GM12878 (cell line): ENCODE measurements around the gene ADSS2. TPM values are rescaled to one million over a fixed set of nuclear protein-coding genes. Genes with fewer than 3 reads are reported as not detected.

Experiments
- ATAC-seq: fragments of 200-7000 bp; cut with Tn5 transposase; 3 replicates; pipeline ENCODE4 v1.9.1; 2020; ENCODE audit warnings: mild to moderate bottlenecking, moderate library complexity
- BruUV-seq: library from RNA; stranded (reverse); fragments of 400-500 nt; replicated peaks from 2 replicates; lab custom pipeline; 2021; lab: Mats Ljungman, UMichigan
- CTCF ChIA-PET: fragments of 300-600 bp; sonication (Branson Sonifier 250); formaldehyde crosslinking; extraction: SDS; loops from one replicate; lab custom pipeline; 2021; ENCODE audit warnings: inconsistent platforms; lab: Yijun Ruan, JAX
- POLR2A ChIA-PET: fragments of 350-600 bp; formaldehyde crosslinking; extraction: SDS; loops from one replicate; lab custom pipeline; 2021; ENCODE audit warnings: inconsistent platforms; lab: Charles Lee
- RAD21 ChIA-PET: fragments of 300-600 bp; sonication (Branson Sonifier 250); formaldehyde crosslinking; loops from one replicate; lab custom pipeline; 2023; ENCODE audit warnings: antibody characterized with exemption; ENCODE audit not compliant: unreplicated experiment; lab: Charles Lee
- SMC1A ChIA-PET: fragments of 300-600 bp; sonication (Branson Sonifier 250); formaldehyde crosslinking; loops from one replicate; lab custom pipeline; 2023; ENCODE audit not compliant: unreplicated experiment, uncharacterized antibody; lab: Charles Lee
- DNase-seq: peaks from one replicate; pipeline ENCODE4 v3.0.0-alpha.2; 2011; ENCODE audit warnings: low read depth, low spot score
- FAIRE-seq: peaks from 3 replicates; lab custom pipeline; 2011; peaks lifted over from hg19 to GRCh38; lab: Jason Lieb, UNC
- H2AFZ ChIP-seq: 2 replicates; pipeline ENCODE4 v1.6.0; 2011; ENCODE audit warnings: low read depth, low read length, control low read depth; ENCODE audit not compliant: control insufficient read depth
- H3K27ac ChIP-seq: 2 replicates; pipeline ENCODE4 v1.5.1; 2011; ENCODE audit warnings: control low read depth; ENCODE audit not compliant: control insufficient read depth, insufficient read depth
- H3K27me3 ChIP-seq, 2 experiments: replicated peaks in 1 of 2; 2 replicates each; pipeline versions ENCODE4 v1.6.0 to v1.6.1; 2011; ENCODE audit warnings: low read length in 1 of 2; ENCODE audit not compliant: control insufficient read depth in 2 of 2, insufficient read depth in 2 of 2
- H3K36me3 ChIP-seq, 2 experiments: 2 replicates each; pipeline ENCODE4 v1.5.1; 2011; ENCODE audit warnings: low read length in 1 of 2; ENCODE audit not compliant: control insufficient read depth in 2 of 2, insufficient read depth in 2 of 2
- H3K4me1 ChIP-seq: 2 replicates; pipeline ENCODE4 v1.6.1; 2011; ENCODE audit warnings: mild to moderate bottlenecking, low read length, moderate library complexity, mixed read lengths; ENCODE audit not compliant: control insufficient read depth, insufficient read depth
- H3K4me2 ChIP-seq: 2 replicates; pipeline ENCODE4 v1.6.0; 2011; ENCODE audit warnings: control low read depth; ENCODE audit not compliant: control insufficient read depth, insufficient read depth
- H3K4me3 ChIP-seq: fragments of 200-600 bp; sonication (generic); 2 replicates; pipeline ENCODE4 v1.5.1; 2016
- H3K79me2 ChIP-seq: 2 replicates; pipeline ENCODE4 v1.6.0; 2011; ENCODE audit warnings: low read length; ENCODE audit not compliant: control insufficient read depth, insufficient read depth
- H3K9ac ChIP-seq: 2 replicates; pipeline ENCODE4 v1.8.0; 2011; ENCODE audit warnings: low read length, control low read depth, mixed read lengths; ENCODE audit not compliant: control insufficient read depth, insufficient read depth
- H3K9me3 ChIP-seq: replicated peaks from 3 replicates; pipeline ENCODE4 v1.5.1; 2011; ENCODE audit warnings: mild to moderate bottlenecking, low read length; ENCODE audit not compliant: control insufficient read depth, insufficient read depth
- H4K20me1 ChIP-seq: 2 replicates; pipeline ENCODE4 v1.6.0; 2011; ENCODE audit not compliant: control insufficient read depth, insufficient read depth
- CBX5 ChIP-seq: sonication (generic); IDR thresholded peaks from 2 replicates; pipeline ENCODE4 v1.6.1; 2016; ENCODE audit warnings: low read depth, moderate library complexity, mild to moderate bottlenecking, inconsistent platforms
- CEBPB ChIP-seq, 2 experiments: fragments of 150-350 bp in 1 of 2; IDR thresholded peaks; 2 replicates each; pipeline ENCODE4 v1.6.1; 2012 to 2014; ENCODE audit warnings: low read depth in 2 of 2, low read length in 2 of 2, borderline replicate concordance in 1 of 2, inconsistent platforms in 1 of 2
- CREM ChIP-seq: IDR thresholded peaks from 2 replicates; pipeline ENCODE4 v1.6.1; 2014; ENCODE audit warnings: antibody characterized with exemption, low read depth
- EP300 ChIP-seq, 2 experiments: fragments of 150-350 bp in 1 of 2; IDR thresholded peaks; 2 replicates each; pipeline ENCODE4 v1.6.1; 2011 to 2012; ENCODE audit warnings: low read depth in 2 of 2, low read length in 2 of 2, borderline replicate concordance in 1 of 2, improper control_type of control experiment in 1 of 2, inconsistent platforms in 1 of 2; ENCODE audit not compliant: control insufficient read depth in 1 of 2
- ETV6 ChIP-seq, 2 experiments: fragments of 450-650 bp in 1 of 2; IDR thresholded peaks in 1 of 2; conservative IDR thresholded peaks in 1 of 2; 2 replicates each; pipeline ENCODE4 v1.6.1; 2014; ENCODE audit warnings: antibody characterized with exemption in 1 of 2, borderline replicate concordance in 1 of 2, low read depth in 1 of 2, mild to moderate bottlenecking in 1 of 2, moderate library complexity in 1 of 2
- FOS ChIP-seq: IDR thresholded peaks from 3 replicates; pipeline ENCODE4 v1.6.1; 2011; ENCODE audit warnings: borderline replicate concordance; ENCODE audit not compliant: insufficient read length; ENCODE audit errors: extremely low read depth
- IRF3 ChIP-seq: fragments of 450-650 bp; IDR thresholded peaks from 2 replicates; pipeline ENCODE4 v1.6.1; 2014; ENCODE audit warnings: mild to moderate bottlenecking
- KLF5 ChIP-seq: fragments of 450-650 bp; IDR thresholded peaks from 2 replicates; pipeline ENCODE4 v1.6.1; 2014; ENCODE audit warnings: mild to moderate bottlenecking; ENCODE audit not compliant: partially characterized antibody
- PAX5 ChIP-seq: IDR thresholded peaks from 2 replicates; pipeline ENCODE4 v1.6.1; 2011; ENCODE audit warnings: low read depth, low read length, borderline replicate concordance
- SMC3 ChIP-seq: IDR thresholded peaks from 2 replicates; pipeline ENCODE4 v1.6.1; 2011; ENCODE audit warnings: low read length, improper control_type of control experiment, borderline replicate concordance
- STAT1 ChIP-seq: fragments of 450-650 bp; conservative IDR thresholded peaks from 2 replicates; pipeline ENCODE4 v1.6.1; 2014; ENCODE audit warnings: antibody characterized with exemption, mild to moderate bottlenecking
- SUPT20H ChIP-seq: IDR thresholded peaks from 2 replicates; pipeline ENCODE4 v1.6.1; 2011; ENCODE audit warnings: low read depth, mild to moderate bottlenecking, low read length, moderate library complexity, borderline replicate concordance; ENCODE audit not compliant: control insufficient read depth
- USF1 ChIP-seq: IDR thresholded peaks from 2 replicates; pipeline ENCODE4 v1.6.1; 2011; ENCODE audit warnings: borderline replicate concordance, low read depth, mild to moderate bottlenecking, moderate library complexity, mixed read lengths, low read length; ENCODE audit not compliant: insufficient read depth; ENCODE audit errors: extremely low read length
- YBX1 ChIP-seq: fragments of 450-650 bp; IDR thresholded peaks from 2 replicates; pipeline ENCODE4 v1.6.1; 2016; ENCODE audit warnings: antibody characterized with exemption
- ZNF207 ChIP-seq: fragments of 450-650 bp; IDR thresholded peaks from 2 replicates; pipeline ENCODE4 v1.6.1; 2014; ENCODE audit warnings: antibody characterized with exemption, mild to moderate bottlenecking, borderline replicate concordance
- ZNF622 ChIP-seq: fragments of 450-650 bp; IDR thresholded peaks from 2 replicates; pipeline ENCODE4 v1.6.1; 2017; ENCODE audit warnings: mild to moderate bottlenecking, inconsistent platforms
- WGBS: methylation state at CpG from one replicate; pipeline ENCODE4 v1.1.6; 2016; ENCODE audit warnings: low lambda C conversion rate; ENCODE audit not compliant: insufficient replicate concordance, insufficient coverage; ENCODE audit errors: missing lambda C conversion rate; 5-methylcytosine and 5-hydroxymethylcytosine counted together
- in situ Hi-C: fragments of 300-500 bp; cut with MboI; formaldehyde crosslinking; loops from 9 replicates; pipeline ENCODE4 v1.14.3; 2018; ENCODE audit warnings: mixed read lengths
- intact Hi-C: fragments of 100-400 bp; cut with micrococcal nuclease; formaldehyde crosslinking; loops from one replicate; pipeline ENCODE4 v1.14.2; 2022; ENCODE audit not compliant: unreplicated experiment
- polyA plus RNA-seq, 11 experiments: library from polyadenylated mRNA; depleted of rRNA in 4 of 11; unstranded in 6 of 11; stranded (reverse) in 5 of 11; fragments of >200 nt; fragmentation: Nextera tagmentation in 4 of 11; fragmentation: Illumina TruSeq in 1 of 11; extraction: Ambion mirVana in 4 of 11; extraction: Trizol in 1 of 11; gene quantifications; 1 replicate in 1 of 11; 2 replicates in 10 of 11; pipeline versions ENCODE4 v1.2.1 to v1.2.3, GENCODE V29; 2011 to 2016; ENCODE audit warnings: inconsistent platforms in 2 of 11, missing spikeins in 2 of 11, low read depth in 1 of 11
- total RNA-seq, 4 experiments: library from RNA; depleted of rRNA in 3 of 4; stranded (reverse); fragments of >200 nt in 3 of 4; fragmentation: Illumina TruSeq in 1 of 4; extraction: Trizol in 1 of 4; gene quantifications; 2 replicates each; pipeline versions ENCODE4 v1.2.1 to v1.2.3, GENCODE V29; 2013 to 2021
- TF ChIP-seq, protein P1 (sequence below): IDR thresholded peaks from 2 replicates; pipeline ENCODE4 v1.6.1; 2011; ENCODE audit warnings: low read depth, mild to moderate bottlenecking, low read length, moderate library complexity, borderline replicate concordance; ENCODE audit errors: extremely low read depth
- TF ChIP-seq, protein P2 (sequence below): IDR thresholded peaks from 2 replicates; pipeline ENCODE4 v1.6.1; 2012; ENCODE audit warnings: low read depth, low read length, improper control_type of control experiment
- TF ChIP-seq, protein P3 (sequence below): fragments of 450-650 bp; IDR thresholded peaks from 2 replicates; pipeline ENCODE4 v1.6.1; 2016; ENCODE audit warnings: mild to moderate bottlenecking

The ADSS2 gene
- total and polyA plus RNA-seq, 10 of the 15 experiments (the other 5 are each of a cell fraction or from before 2014, with no cell fraction given), result 8.1 to 49.3 (median 40.6) TPM

- TF ChIP-seq EP300 (IDR thresholded peaks at IDR 0.05; ENCODE audit: borderline replicate concordance in 1 of 2, control insufficient read depth in 1 of 2, low read depth in 2 of 2, low read length in 2 of 2), result no peak
- no peak for TF ChIP-seq ZNF622
- no peak for TF ChIP-seq ETV6 (conservative IDR thresholded peaks at IDR 0.05 in 1 of 2, IDR thresholded peaks at IDR 0.05 in 1 of 2; ENCODE audit: borderline replicate concordance in 1 of 2, low read depth in 1 of 2)
- no peak for TF ChIP-seq PAX5
- TF ChIP-seq ZNF207, result no peak
- TF ChIP-seq, protein P1, sequence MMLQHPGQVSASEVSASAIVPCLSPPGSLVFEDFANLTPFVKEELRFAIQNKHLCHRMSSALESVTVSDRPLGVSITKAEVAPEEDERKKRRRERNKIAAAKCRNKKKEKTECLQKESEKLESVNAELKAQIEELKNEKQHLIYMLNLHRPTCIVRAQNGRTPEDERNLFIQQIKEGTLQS, result no peak
- TF ChIP-seq IRF3, result no peak
- TF ChIP-seq, all 136 proteins: peak for 0
These were observed 62.7 kb downstream of the ADSS2 start (continued) for GRCh38 chr1:244388961-244389360.

DNA sequence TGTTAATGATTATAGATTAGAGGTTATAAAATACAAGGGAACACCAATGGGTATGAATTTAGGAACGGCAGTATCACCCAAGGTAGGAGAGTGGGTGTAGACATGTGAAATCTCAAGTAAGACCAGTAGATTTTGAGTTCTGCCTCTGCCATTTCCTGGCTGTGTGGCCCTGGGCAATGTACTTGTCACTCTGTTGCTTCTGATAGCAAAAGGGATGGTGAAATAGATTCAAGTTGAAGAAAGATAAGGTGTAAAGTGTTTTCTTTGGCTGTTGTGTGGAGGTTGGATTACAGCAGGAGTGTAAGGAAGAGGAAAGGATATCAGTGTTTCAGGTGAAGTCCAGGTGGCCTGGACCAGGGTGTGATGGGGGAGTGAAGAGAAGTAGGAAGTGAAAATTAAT lies 64.3 kb downstream of the ADSS2 start:
- ChIA-PET CTCF (interaction anchor here (0.7 kb wide), 1 partner anchor 28 kb away, joined by 4 read pairs; no protein-coding TSS in a partner anchor), RAD21 (no interaction called here), POLR2A (no interaction called here), SMC1A (no interaction called here)
- no peak overlapping the region for H3K4me2 ChIP-seq
- no peaks in the 10 kb centered on the region for H4K20me1 ChIP-seq
- H3K27ac ChIP-seq, result no peak overlapping the region
- intact Hi-C loops (no loop called here), in situ Hi-C loops (no loop called here)
- H3K36me3 ChIP-seq, result no peaks in the 10 kb centered on the region
- FAIRE-seq, result no peak
- no peak overlapping the region for H3K9ac ChIP-seq
- H2AFZ ChIP-seq, result no peak overlapping the region
- H3K9me3 ChIP-seq, result no peaks in the 10 kb centered on the region
- DNase-seq, result no peak
- H3K4me3 ChIP-seq, result no peak overlapping the region
- ATAC-seq, result no peak
- H3K27me3 ChIP-seq, result no peaks in the 10 kb centered on the region
- H3K79me2 ChIP-seq, result no peaks in the 10 kb centered on the region
- WGBS, result 96% methylated on average over 1 of the region's 1 CpG
- no peak for TF ChIP-seq PAX5
- TF ChIP-seq YBX1, result no peak
- TF ChIP-seq SMC3, result no peak
- no peak for TF ChIP-seq CBX5
- TF ChIP-seq, protein P2, sequence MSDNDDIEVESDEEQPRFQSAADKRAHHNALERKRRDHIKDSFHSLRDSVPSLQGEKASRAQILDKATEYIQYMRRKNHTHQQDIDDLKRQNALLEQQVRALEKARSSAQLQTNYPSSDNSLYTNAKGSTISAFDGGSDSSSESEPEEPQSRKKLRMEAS, result no peak
- TF ChIP-seq, protein P3, sequence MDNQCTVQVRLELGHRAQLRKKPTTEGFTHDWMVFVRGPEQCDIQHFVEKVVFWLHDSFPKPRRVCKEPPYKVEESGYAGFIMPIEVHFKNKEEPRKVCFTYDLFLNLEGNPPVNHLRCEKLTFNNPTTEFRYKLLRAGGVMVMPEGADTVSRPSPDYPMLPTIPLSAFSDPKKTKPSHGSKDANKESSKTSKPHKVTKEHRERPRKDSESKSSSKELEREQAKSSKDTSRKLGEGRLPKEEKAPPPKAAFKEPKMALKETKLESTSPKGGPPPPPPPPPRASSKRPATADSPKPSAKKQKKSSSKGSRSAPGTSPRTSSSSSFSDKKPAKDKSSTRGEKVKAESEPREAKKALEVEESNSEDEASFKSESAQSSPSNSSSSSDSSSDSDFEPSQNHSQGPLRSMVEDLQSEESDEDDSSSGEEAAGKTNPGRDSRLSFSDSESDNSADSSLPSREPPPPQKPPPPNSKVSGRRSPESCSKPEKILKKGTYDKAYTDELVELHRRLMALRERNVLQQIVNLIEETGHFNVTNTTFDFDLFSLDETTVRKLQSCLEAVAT, result no peak
- TF ChIP-seq SUPT20H, result no peak
- no peak for TF ChIP-seq USF1
- TF ChIP-seq STAT1, result no peak
- no peak for TF ChIP-seq CEBPB (IDR thresholded peaks at IDR 0.05; ENCODE audit: borderline replicate concordance in 1 of 2, low read depth in 2 of 2, low read length in 2 of 2)
- TF ChIP-seq KLF5, result no peak
- no peak for TF ChIP-seq FOS
- TF ChIP-seq CREM, result no peak
- no peaks in the 10 kb centered on the region for H3K4me1 ChIP-seq
- no TSS peak for BruUV-seq
